Osteoblast (primary cell): ENCODE measurements around the gene KCTD1. TPM values are rescaled to one million over a fixed set of nuclear protein-coding genes. Genes with fewer than 3 reads are reported as not detected.

Source experiments
- DNase-seq: peaks from one replicate; pipeline ENCODE4 v3.0.0; 2011; ENCODE audit warnings: low spot score, mixed read lengths; ENCODE audit not compliant: insufficient read length; ENCODE audit errors: missing footprints
- H2AFZ ChIP-seq: 2 replicates; pipeline ENCODE4 v1.6.0; 2011; ENCODE audit warnings: mild to moderate bottlenecking, low read length
- H3K27ac ChIP-seq: 2 replicates; pipeline ENCODE4 v1.5.1; 2011; ENCODE audit warnings: mild to moderate bottlenecking, low read depth, low read length, moderate library complexity
- H3K27me3 ChIP-seq: 2 replicates; pipeline ENCODE4 v1.6.0; 2012; ENCODE audit warnings: mild to moderate bottlenecking, control low read depth, inconsistent platforms, low read length, moderate library complexity; ENCODE audit not compliant: insufficient read depth
- H3K36me3 ChIP-seq: 2 replicates; pipeline ENCODE4 v1.5.1; 2011; ENCODE audit warnings: mild to moderate bottlenecking, low read length, control low read depth, moderate library complexity; ENCODE audit not compliant: insufficient read depth
- H3K4me1 ChIP-seq: 2 replicates; pipeline ENCODE4 v1.5.1; 2011; ENCODE audit warnings: mild to moderate bottlenecking, low read length, control low read depth, moderate library complexity; ENCODE audit not compliant: insufficient read depth
- H3K4me2 ChIP-seq: 2 replicates; pipeline ENCODE4 v1.6.0; 2011; ENCODE audit warnings: mild to moderate bottlenecking, low read length; ENCODE audit not compliant: insufficient read depth
- H3K4me3 ChIP-seq: fragments of 200-600 bp; sonication (generic); 3 replicates; pipeline ENCODE4 v1.5.1; 2012; ENCODE audit warnings: mild to moderate bottlenecking, low read length, inconsistent platforms; ENCODE audit not compliant: insufficient read depth
- H3K79me2 ChIP-seq: 2 replicates; pipeline ENCODE4 v1.6.0; 2012; ENCODE audit warnings: mild to moderate bottlenecking, low read length, control low read depth, inconsistent platforms; ENCODE audit not compliant: insufficient read depth
- H3K9me3 ChIP-seq: 2 replicates; pipeline ENCODE4 v1.5.1; 2011; ENCODE audit warnings: low read depth, low read length, control low read depth
- H4K20me1 ChIP-seq: 2 replicates; pipeline ENCODE4 v1.6.0; 2012; ENCODE audit warnings: mild to moderate bottlenecking, low read length, control low read depth; ENCODE audit not compliant: insufficient read depth
- total RNA-seq: library from RNA; depleted of rRNA; stranded (reverse); fragments of >200 nt; gene quantifications from 2 replicates; pipeline ENCODE4 v1.2.3, GENCODE V29; 2012
- TF ChIP-seq, protein P1 (sequence below): IDR thresholded peaks from 2 replicates; pipeline ENCODE4 v1.5.1; 2011; ENCODE audit warnings: mild to moderate bottlenecking, low read depth, low read length, moderate library complexity; ENCODE audit errors: extremely low read depth

The KCTD1 gene
- total RNA-seq, 1 donor = 14.8 TPM

DNA sequence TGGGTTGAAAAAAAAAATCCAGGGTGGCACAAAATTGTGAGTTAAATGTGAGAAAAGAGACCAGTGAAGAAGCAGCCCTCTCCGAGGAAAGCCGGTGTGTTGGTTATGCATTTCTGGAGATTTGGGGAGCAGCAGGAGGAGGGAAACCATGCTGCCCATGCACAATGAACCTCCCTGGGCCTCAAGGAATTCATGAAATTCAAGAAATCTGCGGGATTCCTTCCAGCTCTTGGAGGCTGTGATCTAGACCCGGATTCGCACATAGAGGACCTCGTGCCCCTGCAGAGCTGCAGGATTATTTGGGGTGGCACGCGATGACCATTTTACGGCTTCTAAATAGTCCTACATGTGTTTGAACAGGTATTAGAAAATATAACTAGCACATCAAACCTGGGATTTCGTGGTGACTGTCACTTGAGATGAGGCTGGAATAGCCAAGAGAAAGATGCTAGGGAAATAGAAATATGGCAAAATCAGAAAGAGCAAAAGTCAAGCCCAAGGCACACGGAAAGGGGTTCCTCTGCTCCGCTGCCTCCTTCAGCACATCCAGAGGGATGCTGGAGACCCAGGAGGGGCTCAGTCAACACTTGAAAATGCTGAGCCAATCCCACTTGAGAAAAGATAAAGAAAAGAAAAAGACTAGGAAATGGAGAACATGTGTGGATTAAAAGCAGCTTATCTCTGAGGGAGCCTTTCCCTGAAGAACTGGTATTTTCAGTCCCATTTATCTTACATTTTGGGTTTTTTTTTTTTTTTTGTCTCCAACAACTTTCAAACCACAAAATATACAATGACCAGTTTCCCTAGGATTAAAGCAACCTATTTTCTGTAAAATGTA lies 22.0 kb downstream of the KCTD1 start:
- Histone ChIP-seq H3K4me3 (no peak overlapping the region), H3K9me3 (no peaks in the 10 kb centered on the region), H3K27ac (no peak overlapping the region), H3K27me3 (no peaks in the 10 kb centered on the region), H3K4me2 (no peak overlapping the region), H3K79me2 (peaks cover 3% of the 10 kb centered on the region), H3K4me1 (no peaks in the 10 kb centered on the region), H2AFZ (no peak overlapping the region), H4K20me1 (no peaks in the 10 kb centered on the region), H3K36me3 (no peaks in the 10 kb centered on the region)
- TF ChIP-seq, protein P1, sequence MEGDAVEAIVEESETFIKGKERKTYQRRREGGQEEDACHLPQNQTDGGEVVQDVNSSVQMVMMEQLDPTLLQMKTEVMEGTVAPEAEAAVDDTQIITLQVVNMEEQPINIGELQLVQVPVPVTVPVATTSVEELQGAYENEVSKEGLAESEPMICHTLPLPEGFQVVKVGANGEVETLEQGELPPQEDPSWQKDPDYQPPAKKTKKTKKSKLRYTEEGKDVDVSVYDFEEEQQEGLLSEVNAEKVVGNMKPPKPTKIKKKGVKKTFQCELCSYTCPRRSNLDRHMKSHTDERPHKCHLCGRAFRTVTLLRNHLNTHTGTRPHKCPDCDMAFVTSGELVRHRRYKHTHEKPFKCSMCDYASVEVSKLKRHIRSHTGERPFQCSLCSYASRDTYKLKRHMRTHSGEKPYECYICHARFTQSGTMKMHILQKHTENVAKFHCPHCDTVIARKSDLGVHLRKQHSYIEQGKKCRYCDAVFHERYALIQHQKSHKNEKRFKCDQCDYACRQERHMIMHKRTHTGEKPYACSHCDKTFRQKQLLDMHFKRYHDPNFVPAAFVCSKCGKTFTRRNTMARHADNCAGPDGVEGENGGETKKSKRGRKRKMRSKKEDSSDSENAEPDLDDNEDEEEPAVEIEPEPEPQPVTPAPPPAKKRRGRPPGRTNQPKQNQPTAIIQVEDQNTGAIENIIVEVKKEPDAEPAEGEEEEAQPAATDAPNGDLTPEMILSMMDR = no peak
- no peak for DNase-seq

GRCh38 chr18:26524504-26525351 lies 23.6 kb downstream of the KCTD1 start:
- Histone ChIP-seq H3K4me1 (no peaks in the 10 kb centered on the region), H3K79me2 (no peaks in the 10 kb centered on the region), H2AFZ (no peak overlapping the region), H3K36me3 (no peaks in the 10 kb centered on the region), H3K27ac (no peak overlapping the region), H3K4me3 (no peak overlapping the region), H3K27me3 (no peaks in the 10 kb centered on the region), H3K9me3 (no peaks in the 10 kb centered on the region), H4K20me1 (no peaks in the 10 kb centered on the region), H3K4me2 (no peak overlapping the region)
- TF ChIP-seq, protein P1 = no peak
- DNase-seq = no peak

GRCh38 chr18:26524002-26524401 lies 24.4 kb downstream of the KCTD1 start:
- no peak for DNase-seq
- H2AFZ ChIP-seq = no peak overlapping the region
- no peaks in the 10 kb centered on the region for H3K79me2 ChIP-seq
- H3K27me3 ChIP-seq = no peaks in the 10 kb centered on the region
- no peak overlapping the region for H3K4me3 ChIP-seq
- H4K20me1 ChIP-seq = no peaks in the 10 kb centered on the region
- no peak overlapping the region for H3K4me2 ChIP-seq
- H3K4me1 ChIP-seq = no peaks in the 10 kb centered on the region
- no peaks in the 10 kb centered on the region for H3K9me3 ChIP-seq
- TF ChIP-seq, protein P1 = no peak
- H3K36me3 ChIP-seq = no peaks in the 10 kb centered on the region
- no peak overlapping the region for H3K27ac ChIP-seq

- Histone ChIP-seq H3K4me2 (no peak overlapping the region), H3K36me3 (no peaks in the 10 kb centered on the region), H3K27ac (no peak overlapping the region), H3K79me2 (no peaks in the 10 kb centered on the region), H3K27me3 (no peaks in the 10 kb centered on the region), H3K4me3 (no peak overlapping the region), H3K9me3 (no peaks in the 10 kb centered on the region), H2AFZ (no peak overlapping the region), H4K20me1 (no peaks in the 10 kb centered on the region), H3K4me1 (no peaks in the 10 kb centered on the region)
- DNase-seq = no peak
- TF ChIP-seq, protein P1 = no peak
Observed at GRCh38 chr18:26521617-26522016, 26.7 kb downstream of the KCTD1 start.
